HCT116 (cell line): ENCODE data around the gene DCLRE1B. TPM values are rescaled to one million over a fixed set of nuclear protein-coding genes. Genes with fewer than 3 reads are reported as not detected.

ENCODE experiments used
- ATAC-seq: fragments of 200-7000 bp; cut with Tn5 transposase; 2 replicates; pipeline ENCODE4 v1.9.1; 2020; ENCODE audit warnings: mild to moderate bottlenecking, moderate library complexity
- BruUV-seq: library from RNA; stranded (reverse); fragments of 400-500 nt; replicated peaks from 2 replicates; lab custom pipeline; 2021; lab: Mats Ljungman, UMichigan
- CTCF ChIA-PET: fragments of 300-600 bp; sonication (Branson Sonifier 250); formaldehyde crosslinking; loops from one replicate; lab custom pipeline; 2021; ENCODE audit warnings: antibody characterized with exemption; lab: Charles Lee
- POLR2A ChIA-PET: fragments of 300-600, 350-600 bp; sonication (Branson Sonifier 250); formaldehyde crosslinking; loops from one replicate; lab custom pipeline; 2021; ENCODE audit warnings: antibody characterized with exemption; lab: Charles Lee
- RAD21 ChIA-PET, 2 experiments: fragments of 300-600 bp; sonication (Branson Sonifier 250); formaldehyde crosslinking; loops; one replicate each; lab custom pipeline; 2023; ENCODE audit warnings: low total read pairs in 2 of 2; ENCODE audit not compliant: uncharacterized antibody in 2 of 2, unreplicated experiment in 2 of 2, low non-redundant PET in 1 of 2; lab: Charles Lee
- DNase-seq: peaks from one replicate; pipeline ENCODE4 v3.0.0-alpha.2; 2010; ENCODE audit warnings: low read depth, low spot score
- H2AFZ ChIP-seq: fragments of 200-600 bp; shearing (Covaris generic), sonication (generic); 2 replicates; pipeline ENCODE4 v1.6.1; 2017; ENCODE audit warnings: low read depth, mixed run types, mixed read lengths, antibody characterized with exemption, low read length; ENCODE audit not compliant: poor library complexity, severe bottlenecking
- H3K27ac ChIP-seq: 2 replicates; pipeline ENCODE4 v1.5.1; 2012; ENCODE audit warnings: low read depth, low read length
- H3K27me3 ChIP-seq: fragments of 200-600 bp; sonication (generic); 2 replicates; pipeline ENCODE4 v1.6.1; 2016; ENCODE audit warnings: mixed run types, low read length, mixed read lengths; ENCODE audit not compliant: insufficient read depth
- H3K36me3 ChIP-seq, 2 experiments: fragments of 200-500 bp in 1 of 2; fragments of 200-600 bp in 1 of 2; sonication (Bioruptor generic) in 1 of 2; sonication (generic) in 1 of 2; 2 replicates each; pipeline versions ENCODE4 v1.5.1 to v1.6.1; 2014 to 2016; ENCODE audit warnings: low read length in 2 of 2, inconsistent platforms in 1 of 2, mixed read lengths in 1 of 2, mixed run types in 1 of 2; ENCODE audit not compliant: insufficient read depth in 2 of 2, control insufficient read depth in 1 of 2
- H3K4me1 ChIP-seq, 2 experiments: fragments of 200-600 bp in 1 of 2; sonication (generic) in 1 of 2; 2 replicates each; pipeline versions ENCODE4 v1.5.1 to v1.6.1; 2012 to 2017; ENCODE audit warnings: low read length in 2 of 2, inconsistent platforms in 1 of 2, mild to moderate bottlenecking in 1 of 2, mixed read lengths in 1 of 2, mixed run types in 1 of 2, moderate library complexity in 1 of 2; ENCODE audit not compliant: insufficient read depth in 2 of 2, control insufficient read depth in 1 of 2
- H3K4me2 ChIP-seq: fragments of 200-600 bp; sonication (generic); 2 replicates; pipeline ENCODE4 v1.6.1; 2017; ENCODE audit warnings: mixed run types, low read length, mixed read lengths
- H3K4me3 ChIP-seq, 2 experiments: fragments of 200-600 bp in 1 of 2; sonication (generic) in 1 of 2; replicated peaks in 1 of 2; 2 replicates each; pipeline ENCODE4 v1.5.1; 2011 to 2016; ENCODE audit warnings: low read length in 2 of 2, control low read depth in 1 of 2, low read depth in 1 of 2, mild to moderate bottlenecking in 1 of 2, mixed read lengths in 1 of 2, mixed run types in 1 of 2
- H3K79me2 ChIP-seq: fragments of 200-600 bp; sonication (generic); 2 replicates; pipeline ENCODE4 v1.6.1; 2017; ENCODE audit warnings: mild to moderate bottlenecking, mixed run types, low read length, moderate library complexity, mixed read lengths; ENCODE audit not compliant: insufficient read depth
- H3K9ac ChIP-seq: fragments of 200-600 bp; sonication (generic); 2 replicates; pipeline ENCODE4 v1.6.1; 2016; ENCODE audit warnings: low read length, mixed read lengths
- H3K9me2 ChIP-seq: fragments of 200-600 bp; sonication (generic), shearing (Covaris generic); 2 replicates; pipeline ENCODE4 v1.6.1; 2017; ENCODE audit warnings: mixed run types, mild to moderate bottlenecking, moderate library complexity; ENCODE audit not compliant: insufficient read depth
- H3K9me3 ChIP-seq, 2 experiments: fragments of 200-500 bp in 1 of 2; fragments of 200-600 bp in 1 of 2; sonication (Bioruptor generic) in 1 of 2; sonication (generic) in 1 of 2; 2 replicates each; pipeline ENCODE4 v1.6.1; 2014 to 2017; ENCODE audit warnings: low read length in 2 of 2, mixed read lengths in 2 of 2, inconsistent platforms in 1 of 2, low read depth in 1 of 2, mild to moderate bottlenecking in 1 of 2, mixed run types in 1 of 2, moderate library complexity in 1 of 2; ENCODE audit not compliant: control insufficient read depth in 1 of 2, insufficient read depth in 1 of 2
- H4K20me1 ChIP-seq: fragments of 200-600 bp; sonication (generic), shearing (Covaris generic); 2 replicates; pipeline ENCODE4 v1.6.1; 2017; ENCODE audit warnings: mixed run types, mild to moderate bottlenecking, moderate library complexity; ENCODE audit not compliant: insufficient read depth
- CBX3 ChIP-seq: IDR thresholded peaks from 2 replicates; pipeline ENCODE4 v1.6.1; 2012; ENCODE audit warnings: low read depth
- CEBPB ChIP-seq: IDR thresholded peaks from 2 replicates; pipeline ENCODE4 v1.6.1; 2012; ENCODE audit warnings: low read depth
- EGR1 ChIP-seq: IDR thresholded peaks from 2 replicates; pipeline ENCODE4 v1.6.1; 2012; ENCODE audit warnings: low read depth
- ELF1 ChIP-seq: IDR thresholded peaks from 2 replicates; pipeline ENCODE4 v1.6.1; 2012; ENCODE audit warnings: low read depth, borderline replicate concordance
- EZH2 ChIP-seq: fragments of 200-600 bp; sonication (generic); IDR thresholded peaks from 2 replicates; pipeline ENCODE4 v1.6.1; 2017; ENCODE audit warnings: antibody characterized with exemption, mixed run types
- EZH2phosphoT487 ChIP-seq: fragments of 200-600 bp; IDR thresholded peaks from 2 replicates; pipeline ENCODE4 v1.6.1; 2018; ENCODE audit warnings: antibody characterized with exemption, borderline replicate concordance
- FOSL1 ChIP-seq: IDR thresholded peaks from 2 replicates; pipeline ENCODE4 v1.6.1; 2012; ENCODE audit warnings: low read depth
- POLR2A ChIP-seq: IDR thresholded peaks from 2 replicates; pipeline ENCODE4 v1.7.0; 2011; ENCODE audit warnings: borderline replicate concordance; ENCODE audit not compliant: insufficient read depth, insufficient read length; ENCODE audit errors: extremely low read depth
- POLR2AphosphoS5 ChIP-seq: IDR thresholded peaks from 2 replicates; pipeline ENCODE4 v1.6.1; 2011; ENCODE audit warnings: mild to moderate bottlenecking, low read depth, low read length, moderate library complexity
- RAD21 ChIP-seq: IDR thresholded peaks from 2 replicates; pipeline ENCODE4 v1.6.1; 2012; ENCODE audit warnings: low read depth, mild to moderate bottlenecking
- SP1 ChIP-seq: IDR thresholded peaks from 2 replicates; pipeline ENCODE4 v1.6.1; 2012; ENCODE audit warnings: low read depth
- TCF7L2 ChIP-seq: IDR thresholded peaks from 2 replicates; pipeline ENCODE4 v1.7.0; 2011; ENCODE audit warnings: borderline replicate concordance, inconsistent platforms; ENCODE audit not compliant: insufficient read depth, insufficient read length; ENCODE audit errors: extremely low read depth
- ZFX ChIP-seq: fragments of 450-650 bp; IDR thresholded peaks from 2 replicates; pipeline ENCODE4 v1.6.1; 2017
- ZNF274 ChIP-seq: fragments of 200-500 bp; sonication (Bioruptor generic); IDR thresholded peaks from 2 replicates; pipeline ENCODE4 v1.6.1; 2014; ENCODE audit warnings: mild to moderate bottlenecking, low read depth, low read length, inconsistent platforms
- intact Hi-C: fragments of 100-400 bp; cut with micrococcal nuclease; formaldehyde crosslinking; loops from 2 replicates; pipeline ENCODE4 v1.10.0; 2022
- total RNA-seq: library from RNA; stranded (reverse); gene quantifications from one replicate; pipeline ENCODE4 v1.2.1, GENCODE V29; 2021; ENCODE audit not compliant: unreplicated experiment
- TF ChIP-seq, protein P1 (sequence below): IDR thresholded peaks from 2 replicates; pipeline ENCODE4 v1.6.1; 2011; ENCODE audit warnings: mild to moderate bottlenecking, low read length, moderate library complexity; ENCODE audit not compliant: insufficient replicate concordance; ENCODE audit errors: extremely low read depth
- TF ChIP-seq, protein P2 (sequence below): IDR thresholded peaks from 2 replicates; pipeline ENCODE4 v1.6.1; 2012
- TF ChIP-seq, protein P3 (sequence below): IDR thresholded peaks from 2 replicates; pipeline ENCODE4 v1.6.1; 2012
- TF ChIP-seq, protein P4 (sequence below): IDR thresholded peaks from 2 replicates; pipeline ENCODE4 v1.6.1; 2012; ENCODE audit warnings: low read depth
- TF ChIP-seq, protein P5 (sequence below), 3 experiments: fragments of 200-600 bp in 1 of 3; sonication (generic) in 1 of 3; IDR thresholded peaks in 2 of 3; conservative IDR thresholded peaks in 1 of 3; 2 replicates each; pipeline ENCODE4 v1.5.1; 2012 to 2017; ENCODE audit warnings: low read depth in 2 of 3, low read length in 2 of 3, antibody characterized with exemption in 1 of 3, borderline replicate concordance in 1 of 3, control low read depth in 1 of 3, mild to moderate bottlenecking in 1 of 3, mixed read lengths in 1 of 3, mixed run types in 1 of 3, moderate library complexity in 1 of 3; ENCODE audit not compliant: insufficient read depth in 1 of 3

Gene DCLRE1B
- total RNA-seq, 1 experiment from 2014 or later: 13.4 TPM

DNA sequence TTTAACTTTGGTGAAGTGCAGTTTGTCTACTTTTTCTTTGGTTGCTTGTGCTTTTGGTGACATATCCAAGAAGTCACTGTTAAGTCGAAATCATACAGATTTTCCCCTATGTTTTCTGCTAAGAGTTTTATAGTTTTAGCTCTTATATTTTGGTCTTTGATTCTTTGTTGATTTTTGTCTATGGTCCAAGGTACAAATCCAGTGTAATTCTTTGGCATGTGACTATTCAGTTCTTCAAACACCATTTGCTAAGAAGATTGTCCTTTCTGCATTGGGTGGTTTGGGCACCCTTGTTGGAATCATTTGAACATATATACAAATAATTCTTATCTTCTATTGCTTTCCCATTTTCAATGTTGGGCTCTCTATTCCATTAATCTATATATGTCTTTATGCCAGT lies 40.2 kb downstream of the DCLRE1B start:
- BruUV-seq: no TSS peak
- intact Hi-C loops: no loop called here

More for the DNA sequence above, 40.2 kb downstream of the DCLRE1B start:
- no peaks in the 10 kb centered on the region for H3K27me3 ChIP-seq
- H3K36me3 ChIP-seq: peaks cover 10 to 11% of the 10 kb centered on the region in 2 experiments; a peak in 3 of 4 replicates
- TF ChIP-seq TCF7L2: no peak
- no peak for TF ChIP-seq ZNF274
- TF ChIP-seq, protein P1, sequence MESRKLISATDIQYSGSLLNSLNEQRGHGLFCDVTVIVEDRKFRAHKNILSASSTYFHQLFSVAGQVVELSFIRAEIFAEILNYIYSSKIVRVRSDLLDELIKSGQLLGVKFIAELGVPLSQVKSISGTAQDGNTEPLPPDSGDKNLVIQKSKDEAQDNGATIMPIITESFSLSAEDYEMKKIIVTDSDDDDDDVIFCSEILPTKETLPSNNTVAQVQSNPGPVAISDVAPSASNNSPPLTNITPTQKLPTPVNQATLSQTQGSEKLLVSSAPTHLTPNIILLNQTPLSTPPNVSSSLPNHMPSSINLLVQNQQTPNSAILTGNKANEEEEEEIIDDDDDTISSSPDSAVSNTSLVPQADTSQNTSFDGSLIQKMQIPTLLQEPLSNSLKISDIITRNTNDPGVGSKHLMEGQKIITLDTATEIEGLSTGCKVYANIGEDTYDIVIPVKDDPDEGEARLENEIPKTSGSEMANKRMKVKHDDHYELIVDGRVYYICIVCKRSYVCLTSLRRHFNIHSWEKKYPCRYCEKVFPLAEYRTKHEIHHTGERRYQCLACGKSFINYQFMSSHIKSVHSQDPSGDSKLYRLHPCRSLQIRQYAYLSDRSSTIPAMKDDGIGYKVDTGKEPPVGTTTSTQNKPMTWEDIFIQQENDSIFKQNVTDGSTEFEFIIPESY: no peak
- TF ChIP-seq, protein P2, sequence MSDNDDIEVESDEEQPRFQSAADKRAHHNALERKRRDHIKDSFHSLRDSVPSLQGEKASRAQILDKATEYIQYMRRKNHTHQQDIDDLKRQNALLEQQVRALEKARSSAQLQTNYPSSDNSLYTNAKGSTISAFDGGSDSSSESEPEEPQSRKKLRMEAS: no peak
- no peak for TF ChIP-seq POLR2AphosphoS5
- no peak for TF ChIP-seq CEBPB
- no peak for TF ChIP-seq EGR1
- TF ChIP-seq RAD21: no peak
- TF ChIP-seq EZH2phosphoT487: no peak
- TF ChIP-seq, protein P3, sequence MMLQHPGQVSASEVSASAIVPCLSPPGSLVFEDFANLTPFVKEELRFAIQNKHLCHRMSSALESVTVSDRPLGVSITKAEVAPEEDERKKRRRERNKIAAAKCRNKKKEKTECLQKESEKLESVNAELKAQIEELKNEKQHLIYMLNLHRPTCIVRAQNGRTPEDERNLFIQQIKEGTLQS: no peak
- TF ChIP-seq, protein P4, sequence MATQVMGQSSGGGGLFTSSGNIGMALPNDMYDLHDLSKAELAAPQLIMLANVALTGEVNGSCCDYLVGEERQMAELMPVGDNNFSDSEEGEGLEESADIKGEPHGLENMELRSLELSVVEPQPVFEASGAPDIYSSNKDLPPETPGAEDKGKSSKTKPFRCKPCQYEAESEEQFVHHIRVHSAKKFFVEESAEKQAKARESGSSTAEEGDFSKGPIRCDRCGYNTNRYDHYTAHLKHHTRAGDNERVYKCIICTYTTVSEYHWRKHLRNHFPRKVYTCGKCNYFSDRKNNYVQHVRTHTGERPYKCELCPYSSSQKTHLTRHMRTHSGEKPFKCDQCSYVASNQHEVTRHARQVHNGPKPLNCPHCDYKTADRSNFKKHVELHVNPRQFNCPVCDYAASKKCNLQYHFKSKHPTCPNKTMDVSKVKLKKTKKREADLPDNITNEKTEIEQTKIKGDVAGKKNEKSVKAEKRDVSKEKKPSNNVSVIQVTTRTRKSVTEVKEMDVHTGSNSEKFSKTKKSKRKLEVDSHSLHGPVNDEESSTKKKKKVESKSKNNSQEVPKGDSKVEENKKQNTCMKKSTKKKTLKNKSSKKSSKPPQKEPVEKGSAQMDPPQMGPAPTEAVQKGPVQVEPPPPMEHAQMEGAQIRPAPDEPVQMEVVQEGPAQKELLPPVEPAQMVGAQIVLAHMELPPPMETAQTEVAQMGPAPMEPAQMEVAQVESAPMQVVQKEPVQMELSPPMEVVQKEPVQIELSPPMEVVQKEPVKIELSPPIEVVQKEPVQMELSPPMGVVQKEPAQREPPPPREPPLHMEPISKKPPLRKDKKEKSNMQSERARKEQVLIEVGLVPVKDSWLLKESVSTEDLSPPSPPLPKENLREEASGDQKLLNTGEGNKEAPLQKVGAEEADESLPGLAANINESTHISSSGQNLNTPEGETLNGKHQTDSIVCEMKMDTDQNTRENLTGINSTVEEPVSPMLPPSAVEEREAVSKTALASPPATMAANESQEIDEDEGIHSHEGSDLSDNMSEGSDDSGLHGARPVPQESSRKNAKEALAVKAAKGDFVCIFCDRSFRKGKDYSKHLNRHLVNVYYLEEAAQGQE: no peak
- TF ChIP-seq, protein P5, sequence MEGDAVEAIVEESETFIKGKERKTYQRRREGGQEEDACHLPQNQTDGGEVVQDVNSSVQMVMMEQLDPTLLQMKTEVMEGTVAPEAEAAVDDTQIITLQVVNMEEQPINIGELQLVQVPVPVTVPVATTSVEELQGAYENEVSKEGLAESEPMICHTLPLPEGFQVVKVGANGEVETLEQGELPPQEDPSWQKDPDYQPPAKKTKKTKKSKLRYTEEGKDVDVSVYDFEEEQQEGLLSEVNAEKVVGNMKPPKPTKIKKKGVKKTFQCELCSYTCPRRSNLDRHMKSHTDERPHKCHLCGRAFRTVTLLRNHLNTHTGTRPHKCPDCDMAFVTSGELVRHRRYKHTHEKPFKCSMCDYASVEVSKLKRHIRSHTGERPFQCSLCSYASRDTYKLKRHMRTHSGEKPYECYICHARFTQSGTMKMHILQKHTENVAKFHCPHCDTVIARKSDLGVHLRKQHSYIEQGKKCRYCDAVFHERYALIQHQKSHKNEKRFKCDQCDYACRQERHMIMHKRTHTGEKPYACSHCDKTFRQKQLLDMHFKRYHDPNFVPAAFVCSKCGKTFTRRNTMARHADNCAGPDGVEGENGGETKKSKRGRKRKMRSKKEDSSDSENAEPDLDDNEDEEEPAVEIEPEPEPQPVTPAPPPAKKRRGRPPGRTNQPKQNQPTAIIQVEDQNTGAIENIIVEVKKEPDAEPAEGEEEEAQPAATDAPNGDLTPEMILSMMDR (IDR thresholded peaks at IDR 0.05 in 2 of 3, conservative IDR thresholded peaks at IDR 0.05 in 1 of 3; ENCODE audit: borderline replicate concordance in 1 of 3, insufficient read depth in 1 of 3, low read depth in 2 of 3, low read length in 2 of 3): no peak
- TF ChIP-seq ZFX: no peak
- no peak for TF ChIP-seq POLR2A
- TF ChIP-seq ELF1: no peak
- TF ChIP-seq SP1: no peak
- no peak for TF ChIP-seq CBX3
- no peak for TF ChIP-seq FOSL1
- TF ChIP-seq EZH2: no peak
- TF ChIP-seq, all 23 proteins: peak for 0
- H3K27ac ChIP-seq: no peak overlapping the region
- H3K4me3 ChIP-seq: no peak overlapping the region
- H3K79me2 ChIP-seq: peaks cover 52% of the 10 kb centered on the region
- DNase-seq (no peak), ATAC-seq (no peak)
- ChIA-PET RAD21 (no interaction called here), POLR2A (no interaction called here), CTCF (no interaction called here)
- H2AFZ ChIP-seq: no peak overlapping the region
- no peaks in the 10 kb centered on the region for H4K20me1 ChIP-seq
- no peaks in the 10 kb centered on the region for H3K9me2 ChIP-seq
- no peak overlapping the region for H3K4me2 ChIP-seq
- H3K9me3 ChIP-seq: no peaks in the 10 kb centered on the region
- peaks cover 2 to 3% of the 10 kb centered on the region in 2 experiments; a peak in 1 of 4 replicates for H3K4me1 ChIP-seq
- H3K9ac ChIP-seq: no peak overlapping the region
